ENCODE measurements around the gene REEP6.
"Not testable (repeated sequence)": the region's sequence is repeated elsewhere in the genome, so short reads cannot be mapped to it uniquely, and the experiment has no call there.

Gene REEP6

DNA sequence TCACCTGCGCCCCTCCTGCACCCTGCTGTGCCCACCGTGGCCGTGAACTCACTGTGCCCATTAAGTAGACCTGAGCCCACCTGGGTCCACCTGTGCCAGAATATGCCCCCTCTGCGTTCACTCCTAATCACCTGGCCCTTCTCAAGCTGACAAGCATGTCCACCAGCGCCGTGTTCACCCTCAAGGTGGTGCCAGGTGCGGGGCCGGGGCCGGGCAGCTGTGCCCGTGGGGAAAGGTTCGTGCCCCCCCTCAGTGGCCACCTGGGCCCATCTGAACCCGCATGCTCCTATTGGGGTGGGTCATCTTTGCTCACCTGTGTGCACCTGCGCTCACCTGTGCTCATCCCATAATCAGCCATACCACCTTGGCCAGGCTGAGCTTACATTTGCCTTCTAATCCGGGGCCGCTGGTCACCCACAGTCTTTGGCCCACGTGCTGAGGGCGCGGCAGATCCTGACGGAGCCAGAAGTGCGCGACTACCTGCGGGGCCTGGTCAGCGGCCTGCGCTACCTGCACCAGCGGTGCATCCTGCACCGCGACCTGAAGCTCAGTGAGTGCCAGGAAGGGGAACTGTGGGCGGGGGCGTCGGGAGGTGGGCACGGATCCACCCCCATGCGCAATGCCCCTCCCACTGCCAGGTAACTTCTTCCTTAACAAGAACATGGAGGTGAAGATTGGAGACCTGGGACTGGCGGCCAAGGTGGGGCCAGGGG lies 35.2 kb downstream of the REEP6 start:
- no peak for DNase-seq

DNA sequence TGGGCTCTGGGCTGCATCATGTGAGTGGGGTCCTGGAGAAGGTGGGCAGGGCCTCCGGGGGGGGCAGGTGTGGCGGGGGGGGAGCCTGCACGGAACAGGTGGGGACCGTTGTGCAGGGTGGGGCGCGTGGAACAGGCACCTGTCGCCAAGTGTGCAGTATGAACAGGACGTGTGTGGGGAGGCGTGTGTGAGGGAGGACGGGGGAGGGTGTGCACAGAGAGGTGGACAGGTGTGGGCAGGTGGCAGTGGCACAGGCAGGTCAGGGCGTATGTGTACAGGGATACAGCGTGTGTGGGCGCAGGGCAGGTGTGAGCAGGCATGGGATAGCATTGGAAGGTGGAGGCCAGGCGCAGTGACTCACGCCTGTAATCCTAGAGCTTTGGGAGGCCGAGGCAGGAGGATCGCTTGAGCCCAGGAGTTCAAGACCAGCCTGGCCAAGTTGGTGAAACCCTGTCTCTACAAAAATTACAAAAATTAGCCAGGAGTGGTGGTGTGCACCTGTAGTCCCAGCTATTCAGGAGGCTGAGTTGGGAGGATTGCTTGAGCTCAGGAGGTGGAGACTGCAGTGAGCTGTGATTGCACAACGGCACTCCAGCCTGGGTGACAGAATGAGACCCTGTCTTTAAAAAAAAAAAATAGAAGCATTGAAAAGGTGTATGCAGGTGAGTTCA lies 36.1 kb downstream of the REEP6 start:
- DNase-seq, result no peak

DNA sequence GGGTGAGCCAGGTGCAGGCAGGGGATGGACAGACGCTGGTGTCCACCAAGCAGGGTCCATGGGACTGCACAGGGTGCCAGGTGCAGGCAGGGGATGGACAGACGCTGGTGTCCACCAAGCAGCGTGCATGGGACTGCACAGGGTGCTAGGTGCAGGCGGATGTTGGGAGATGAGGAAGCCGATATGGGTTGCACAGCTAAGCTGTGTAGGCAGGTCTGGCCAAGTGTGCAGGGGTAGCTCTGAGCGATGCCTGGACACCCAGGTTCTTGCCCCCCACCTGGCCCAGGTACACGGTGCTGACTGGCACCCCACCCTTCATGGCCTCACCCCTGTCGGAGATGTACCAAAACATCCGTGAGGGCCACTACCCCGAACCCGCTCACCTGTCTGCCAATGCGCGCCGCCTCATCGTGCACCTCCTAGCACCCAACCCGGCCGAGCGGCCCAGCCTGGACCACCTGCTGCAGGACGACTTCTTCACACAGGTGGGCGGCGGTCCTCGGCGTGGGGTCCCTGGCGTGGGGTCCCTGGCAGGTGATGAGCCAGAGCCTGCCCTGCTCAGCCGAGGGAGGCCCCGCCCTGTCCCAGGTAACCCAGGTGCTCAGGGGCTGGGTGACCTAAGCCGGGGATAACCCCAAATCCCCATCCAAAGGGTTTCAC lies 36.8 kb downstream of the REEP6 start:
- DNase-seq, result no peak

DNA sequence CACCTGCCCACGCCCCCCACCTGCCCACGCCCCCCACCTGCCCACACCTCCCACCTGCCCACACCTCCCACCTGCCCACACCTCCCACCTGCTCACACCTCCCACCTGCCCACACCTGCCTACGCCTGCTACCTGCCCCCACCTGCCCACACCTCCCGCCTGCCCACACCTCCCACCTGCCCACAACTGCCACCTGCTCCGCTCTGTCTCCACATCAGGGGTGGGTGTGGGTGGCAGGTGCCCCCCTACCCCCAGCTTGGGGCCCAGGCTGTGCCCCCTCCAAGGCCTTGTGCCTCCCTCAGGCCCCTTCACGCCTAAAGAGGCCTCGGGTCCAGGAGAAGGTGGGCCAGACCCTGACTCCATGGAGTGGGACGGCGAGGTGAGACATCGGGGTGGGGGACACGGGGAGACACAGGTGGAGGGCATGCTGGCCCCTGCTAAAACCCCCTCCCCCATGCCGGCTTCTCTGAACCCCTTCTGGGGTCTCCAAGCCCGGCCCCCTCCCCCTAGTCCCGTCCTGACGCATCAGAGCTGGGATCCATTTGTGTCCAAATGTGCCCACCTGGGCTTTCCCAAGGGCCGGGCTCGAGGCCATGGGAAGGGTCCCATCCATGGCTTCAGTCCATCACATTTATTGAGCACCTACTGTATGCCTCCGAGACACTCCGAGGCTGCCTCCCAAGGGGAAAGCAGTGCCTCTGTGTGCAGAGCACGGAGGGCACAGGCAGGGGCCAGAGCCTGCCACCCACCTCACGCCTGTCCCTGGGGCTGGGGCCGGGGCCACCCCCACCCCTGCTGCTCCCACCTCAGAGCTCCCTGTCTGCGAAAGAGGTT lies 37.8 kb downstream of the REEP6 start:
- DNase-seq, result no peak

DNA sequence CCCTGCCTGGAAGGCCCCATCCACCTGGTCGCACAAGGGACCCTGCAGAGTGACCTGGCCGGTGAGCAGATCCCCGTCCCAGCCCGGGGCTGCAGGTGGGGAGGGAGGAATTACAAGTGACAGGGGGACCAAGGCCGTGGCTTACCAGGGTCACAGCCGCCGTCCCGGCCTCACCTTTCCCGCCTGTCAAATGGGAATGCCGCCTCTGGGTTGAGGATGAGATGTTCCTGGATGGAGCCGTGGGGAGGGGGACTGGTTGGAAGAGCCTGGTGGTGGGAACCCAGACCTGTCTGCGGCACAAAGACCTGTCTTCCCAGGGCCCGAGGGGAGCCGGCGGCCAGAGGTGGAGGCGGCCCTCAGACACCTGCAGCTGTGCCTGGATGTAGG lies 38.4 kb downstream of the REEP6 start:
- DNase-seq, result no peak

DNA sequence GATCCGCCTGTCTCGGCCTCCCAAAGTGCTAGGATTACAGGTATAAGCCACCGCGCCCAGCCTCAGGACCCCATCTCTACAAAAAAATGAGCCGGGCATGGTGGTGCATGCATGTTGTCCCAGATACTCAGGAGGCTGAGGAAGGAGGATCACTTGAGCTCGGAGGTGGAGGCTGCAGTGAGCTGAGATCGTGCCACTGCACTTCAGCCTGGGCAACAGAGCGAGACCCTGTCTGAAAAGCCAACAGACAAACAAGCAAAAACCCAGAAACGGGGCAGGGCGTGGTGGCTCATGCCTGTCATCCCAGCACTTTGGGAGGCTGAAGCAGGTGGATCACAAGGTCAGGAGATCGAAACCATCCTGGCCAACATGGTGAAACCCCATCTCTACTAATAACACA lies 39.9 kb downstream of the REEP6 start:
- not testable (repeated sequence) for DNase-seq

DNA sequence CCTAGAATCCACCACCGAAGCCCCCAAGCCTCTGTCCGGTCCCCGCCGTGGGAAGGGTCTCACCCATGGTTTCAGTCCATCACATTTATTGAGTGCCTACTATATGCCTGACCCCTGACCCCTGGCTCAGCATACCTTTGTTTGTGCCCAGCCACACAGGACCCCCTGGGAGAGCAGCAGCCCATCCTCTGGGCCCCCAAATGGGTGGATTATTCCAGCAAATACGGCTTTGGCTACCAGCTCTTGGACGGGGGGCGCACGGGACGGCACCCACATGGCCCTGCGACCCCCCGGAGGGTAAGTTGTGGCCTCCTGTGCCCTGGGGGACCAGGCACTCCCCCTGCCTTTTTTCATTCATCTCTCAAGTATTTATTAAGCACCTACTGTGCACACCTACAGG lies 40.6 kb downstream of the REEP6 start:
- no peak for DNase-seq

DNA sequence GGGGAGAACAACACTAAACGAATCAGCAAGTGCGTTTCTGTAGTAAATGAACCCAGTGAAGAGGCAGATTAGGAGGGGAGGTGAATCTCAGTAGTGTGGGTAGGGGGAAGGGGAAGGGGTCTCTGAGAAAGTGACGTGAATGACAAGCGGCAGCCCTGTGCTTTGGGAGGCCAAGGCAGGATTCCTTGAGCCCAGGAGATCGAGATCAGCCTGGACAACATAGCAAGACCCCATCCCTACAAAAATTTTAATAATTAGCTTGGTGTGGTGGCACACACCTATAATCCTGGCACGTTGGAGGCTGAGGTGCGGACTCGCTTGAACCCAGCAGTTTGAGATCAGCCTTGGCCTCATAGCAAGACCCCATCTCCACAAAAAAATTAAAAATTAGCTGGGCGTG lies 41.0 kb downstream of the REEP6 start:
- DNase-seq, result no peak

DNA sequence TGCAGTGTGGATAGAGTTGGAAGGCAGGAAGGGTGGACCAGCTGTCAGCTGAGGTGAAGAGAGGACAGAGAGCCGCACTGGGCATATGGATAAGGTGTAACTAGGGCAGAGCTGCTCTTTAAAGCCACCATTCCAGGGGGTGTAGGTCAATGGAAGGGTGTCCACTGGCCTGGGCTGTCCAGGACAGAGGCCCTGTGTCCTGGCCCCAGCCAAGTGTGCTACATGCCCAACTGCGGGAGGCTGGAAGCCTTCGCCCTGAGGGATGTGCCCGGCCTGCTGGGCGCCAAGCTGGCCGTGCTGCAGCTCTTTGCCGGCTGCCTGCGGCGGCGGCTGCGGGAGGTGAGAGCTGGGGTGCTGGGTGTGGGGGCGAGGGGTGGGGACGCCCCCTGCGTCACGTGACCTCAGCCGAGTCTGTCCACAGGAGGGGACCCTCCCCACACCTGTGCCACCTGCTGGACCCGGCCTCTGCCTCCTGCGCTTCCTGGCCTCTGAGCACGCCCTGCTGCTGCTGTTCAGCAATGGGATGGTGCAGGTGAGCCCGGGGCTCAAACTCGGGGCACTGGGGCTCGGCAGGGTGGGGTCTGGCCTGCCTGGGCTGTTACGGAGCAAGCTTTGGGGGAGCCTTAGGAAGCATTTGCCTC lies 42.6 kb downstream of the REEP6 start:
- no peak for DNase-seq

DNA sequence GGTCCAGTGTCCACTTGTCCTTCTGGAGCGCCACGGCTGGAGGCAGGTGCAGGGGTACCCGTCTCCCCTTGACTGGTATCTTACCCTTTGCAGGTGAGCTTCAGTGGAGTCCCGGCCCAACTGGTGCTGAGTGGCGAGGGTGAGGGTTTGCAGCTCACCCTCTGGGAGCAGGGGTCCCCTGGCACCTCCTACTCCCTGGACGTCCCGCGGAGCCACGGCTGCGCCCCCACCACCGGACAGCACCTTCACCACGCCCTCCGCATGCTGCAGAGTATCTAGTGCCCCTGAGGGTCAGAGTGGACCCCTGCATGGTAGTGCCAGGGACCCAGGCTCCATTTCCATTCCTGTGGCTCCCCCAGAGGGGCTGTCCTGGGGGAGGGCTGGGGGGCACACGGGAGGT lies 44.0 kb downstream of the REEP6 start:
- DNase-seq, result no peak

DNA sequence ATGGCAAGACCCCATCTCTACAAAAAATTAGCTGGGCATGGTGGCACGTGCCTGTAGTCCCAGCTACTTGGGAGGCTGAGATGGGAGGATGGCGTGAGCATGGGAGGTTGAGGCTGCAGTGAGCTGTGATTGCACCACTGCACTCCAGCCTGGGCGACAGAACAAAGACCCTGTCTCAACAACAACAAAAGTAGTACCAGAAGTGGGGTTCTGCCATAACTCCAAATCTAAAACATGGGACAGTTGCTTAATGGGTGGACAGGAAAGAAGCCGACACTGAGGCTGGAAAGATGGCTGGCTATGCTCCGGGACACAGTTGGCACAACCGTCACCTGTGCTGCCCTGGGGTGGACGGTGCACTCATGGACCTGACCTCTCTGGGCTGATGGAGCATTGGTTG lies 44.7 kb downstream of the REEP6 start:
- DNase-seq, result not testable (repeated sequence)

DNA sequence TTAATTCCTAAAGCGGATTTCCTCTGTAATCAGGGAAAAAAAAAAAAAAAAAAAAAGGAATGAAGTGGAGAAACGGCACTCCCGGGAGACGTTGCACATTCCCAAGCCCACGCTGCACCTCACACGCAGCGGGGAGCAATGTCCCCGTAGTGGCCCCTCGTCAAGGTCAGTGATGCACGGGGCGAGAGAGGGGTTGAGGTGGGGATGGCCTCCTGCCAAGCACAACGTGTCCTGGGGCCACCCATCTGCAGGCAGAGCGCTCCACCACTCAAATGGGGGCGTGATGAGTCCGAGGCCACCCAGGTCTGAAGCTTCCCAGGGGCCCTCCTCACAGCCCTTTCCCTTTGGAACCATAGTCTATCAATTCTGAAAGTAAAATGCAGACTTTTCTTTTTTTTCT lies 48.0 kb downstream of the REEP6 start:
- no peak for DNase-seq

DNA sequence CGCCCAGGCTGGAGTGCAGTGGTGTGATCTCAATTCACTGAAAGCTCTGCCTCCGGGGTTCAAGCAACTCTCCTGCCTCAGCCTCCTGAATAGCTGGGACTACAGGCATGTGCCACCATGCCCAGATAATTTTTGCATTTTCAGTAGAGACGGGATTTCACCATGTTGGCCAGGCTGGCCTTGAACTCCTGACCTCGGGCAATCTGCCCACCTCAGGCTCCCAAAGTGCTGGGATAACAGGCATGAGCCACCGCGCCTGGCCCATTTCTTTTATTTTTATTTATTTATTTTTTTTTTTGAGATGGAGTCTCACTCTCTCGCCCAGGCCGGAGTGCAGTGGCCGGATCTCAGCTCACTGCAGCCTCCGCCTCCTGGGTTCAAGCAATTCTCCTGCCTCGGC lies 48.8 kb downstream of the REEP6 start:
- DNase-seq, result not testable (repeated sequence)

DNA sequence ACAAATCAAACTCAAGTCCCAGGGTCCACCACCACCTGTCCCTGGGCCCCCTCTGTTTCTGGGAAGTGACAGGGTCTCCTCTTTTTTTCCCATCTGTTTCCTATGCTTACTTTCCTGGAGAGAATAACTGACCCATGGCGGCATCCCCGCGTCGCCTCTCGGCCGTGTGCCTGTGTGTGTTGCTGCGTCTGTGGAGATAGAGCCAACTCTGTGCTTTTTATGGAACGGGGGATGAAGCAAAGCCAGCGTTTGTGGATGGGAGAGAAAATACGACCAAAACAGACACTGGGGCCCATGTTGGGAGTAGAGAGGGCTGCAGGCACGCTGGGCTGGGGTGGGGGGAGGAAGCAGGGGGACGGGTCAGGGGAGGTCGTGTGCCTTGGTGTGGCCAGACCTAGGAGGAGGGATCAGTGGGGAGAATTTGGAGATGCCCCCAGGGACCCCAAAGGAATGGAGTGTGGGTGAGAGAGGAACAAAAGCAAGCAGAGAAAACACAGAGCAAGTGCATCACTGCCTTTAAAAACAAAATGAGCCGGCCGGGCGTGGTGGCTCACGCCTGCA lies 49.5 kb downstream of the REEP6 start:
- no peak for DNase-seq

Data from CD4-positive, alpha-beta T cell treated with Interleukin-10 for 1 hour (primary cell).